RWPE1 (cell line): ENCODE measurements around the gene RNF5.

Experiments used
- CTCF ChIA-PET: fragments of 350-600 bp; sonication (Branson Sonifier 250); formaldehyde crosslinking; extraction: SDS; loops from one replicate; lab custom pipeline; 2021; lab: Yijun Ruan, JAX
- POLR2A ChIA-PET: fragments of 400-600 bp; formaldehyde crosslinking; extraction: SDS; loops from one replicate; lab custom pipeline; 2020; ENCODE audit warnings: antibody characterized with exemption; ENCODE audit not compliant: low non-redundant PET; lab: Yijun Ruan, JAX
- DNase-seq: peaks from one replicate; pipeline ENCODE4 v3.0.0; 2012; ENCODE audit warnings: low spot score
- H3K27ac ChIP-seq: fragments of 450-650 bp; 2 replicates; pipeline ENCODE4 v1.5.1; 2017
- TF ChIP-seq, protein P1 (sequence below): fragments of 450-650 bp; conservative IDR thresholded peaks from 2 replicates; pipeline ENCODE4 v1.5.1; 2017; ENCODE audit warnings: low read depth, mild to moderate bottlenecking

Gene RNF5

DNA sequence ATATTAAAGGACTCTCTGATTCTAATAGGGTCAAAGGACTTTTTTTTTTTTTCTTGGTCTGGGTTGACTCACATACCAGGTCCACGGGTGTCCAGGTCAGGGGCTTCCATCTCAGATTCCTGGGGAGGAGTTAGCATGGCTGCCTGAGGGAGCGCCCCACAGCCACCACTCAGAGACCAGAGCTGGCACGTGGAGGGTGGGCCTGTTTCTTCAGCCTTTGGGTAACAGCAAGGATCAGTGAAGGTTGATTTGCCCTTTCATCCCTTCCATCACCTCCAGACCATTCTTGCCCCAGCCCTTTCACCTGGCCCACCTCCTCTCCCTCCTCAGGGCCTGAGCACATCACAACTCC is 20.1 kb downstream of the RNF5 start:
- CTCF ChIA-PET: interaction anchor here (0.6 to 0.7 kb wide), 2 partner anchors 56 to 727 kb away, joined by 3 read pairs; no protein-coding TSS in a partner anchor
- POLR2A ChIA-PET: no interaction called here

DNA sequence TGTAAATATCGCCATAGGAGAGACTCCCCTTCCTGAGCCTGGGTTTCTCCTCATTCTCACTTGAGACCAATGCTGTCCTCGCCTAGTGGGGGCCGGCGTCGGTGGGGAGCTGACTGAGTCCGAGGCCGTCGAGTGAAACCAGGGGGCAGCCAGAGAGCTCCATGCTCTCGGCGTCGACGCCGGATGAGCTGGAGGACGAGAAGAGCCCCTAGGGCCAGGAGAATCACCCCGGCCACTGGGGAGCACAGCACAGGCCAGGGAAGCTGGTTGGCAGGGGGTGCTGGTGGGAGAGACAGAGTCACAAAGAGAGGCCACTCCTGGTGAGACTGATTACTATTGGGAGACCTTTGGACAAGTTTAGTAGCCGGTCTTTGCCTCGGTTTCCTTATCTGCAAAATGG is 20.7 kb downstream of the RNF5 start:
- POLR2A ChIA-PET: no interaction called here
- H3K27ac ChIP-seq: no peak overlapping the region
- no peak for DNase-seq
- TF ChIP-seq, protein P1, sequence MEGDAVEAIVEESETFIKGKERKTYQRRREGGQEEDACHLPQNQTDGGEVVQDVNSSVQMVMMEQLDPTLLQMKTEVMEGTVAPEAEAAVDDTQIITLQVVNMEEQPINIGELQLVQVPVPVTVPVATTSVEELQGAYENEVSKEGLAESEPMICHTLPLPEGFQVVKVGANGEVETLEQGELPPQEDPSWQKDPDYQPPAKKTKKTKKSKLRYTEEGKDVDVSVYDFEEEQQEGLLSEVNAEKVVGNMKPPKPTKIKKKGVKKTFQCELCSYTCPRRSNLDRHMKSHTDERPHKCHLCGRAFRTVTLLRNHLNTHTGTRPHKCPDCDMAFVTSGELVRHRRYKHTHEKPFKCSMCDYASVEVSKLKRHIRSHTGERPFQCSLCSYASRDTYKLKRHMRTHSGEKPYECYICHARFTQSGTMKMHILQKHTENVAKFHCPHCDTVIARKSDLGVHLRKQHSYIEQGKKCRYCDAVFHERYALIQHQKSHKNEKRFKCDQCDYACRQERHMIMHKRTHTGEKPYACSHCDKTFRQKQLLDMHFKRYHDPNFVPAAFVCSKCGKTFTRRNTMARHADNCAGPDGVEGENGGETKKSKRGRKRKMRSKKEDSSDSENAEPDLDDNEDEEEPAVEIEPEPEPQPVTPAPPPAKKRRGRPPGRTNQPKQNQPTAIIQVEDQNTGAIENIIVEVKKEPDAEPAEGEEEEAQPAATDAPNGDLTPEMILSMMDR: no peak
- CTCF ChIA-PET: interaction anchor here (0.7 kb wide), 1 partner anchor 726 kb away, joined by 3 read pairs; no protein-coding TSS in a partner anchor

More for the DNA sequence above, 20.1 kb downstream of the RNF5 start:
- DNase-seq: no peak
- TF ChIP-seq, protein P1: no peak
- H3K27ac ChIP-seq: peak overlapping the region; percentile 95; the same call in 1 of the 2 replicates

DNA sequence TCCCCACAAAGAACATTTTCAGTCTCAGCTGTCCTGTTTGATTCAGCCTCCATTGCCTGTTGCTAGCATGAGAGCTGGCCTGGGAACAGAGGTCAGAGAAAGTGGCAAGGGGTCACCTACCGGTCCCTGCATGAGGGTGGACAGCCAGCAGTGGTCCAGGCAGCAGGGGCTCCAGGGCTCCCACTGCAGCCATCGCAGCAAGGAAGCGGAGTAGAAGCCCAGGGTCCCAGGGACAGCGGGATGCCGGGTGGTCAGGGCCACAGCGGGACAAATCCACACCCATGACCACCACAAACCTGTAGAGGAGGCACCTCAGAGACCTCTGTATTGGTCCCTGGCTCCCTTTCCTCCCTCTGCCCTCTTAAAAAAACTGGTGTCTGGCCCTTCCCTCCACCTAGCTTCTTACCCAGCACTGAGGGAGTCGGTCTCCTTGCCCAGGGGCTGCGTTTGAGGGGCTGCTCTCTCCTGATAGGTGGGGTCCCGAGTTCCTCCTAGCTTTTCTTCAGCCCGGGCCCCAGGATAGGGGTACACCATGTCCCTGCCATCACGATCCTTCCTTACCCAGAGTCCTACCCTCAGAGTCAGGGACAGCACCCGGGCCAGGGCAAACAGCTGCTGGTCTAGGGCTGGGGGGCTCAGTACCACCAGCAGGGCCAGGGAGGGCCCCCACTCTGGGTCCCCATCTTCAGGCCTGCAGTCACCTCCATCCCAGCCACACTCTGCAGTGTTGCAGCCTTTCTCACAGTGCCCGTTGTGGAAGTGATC is 22.7 kb downstream of the RNF5 start:
- ChIA-PET POLR2A (no interaction called here), CTCF (interaction anchor here (0.6 kb wide), 1 partner anchor 108 kb away, joined by 4 read pairs; no protein-coding TSS in a partner anchor)
- DNase-seq: no peak
- H3K27ac ChIP-seq: no peak overlapping the region
- TF ChIP-seq, protein P1: no peak

DNA sequence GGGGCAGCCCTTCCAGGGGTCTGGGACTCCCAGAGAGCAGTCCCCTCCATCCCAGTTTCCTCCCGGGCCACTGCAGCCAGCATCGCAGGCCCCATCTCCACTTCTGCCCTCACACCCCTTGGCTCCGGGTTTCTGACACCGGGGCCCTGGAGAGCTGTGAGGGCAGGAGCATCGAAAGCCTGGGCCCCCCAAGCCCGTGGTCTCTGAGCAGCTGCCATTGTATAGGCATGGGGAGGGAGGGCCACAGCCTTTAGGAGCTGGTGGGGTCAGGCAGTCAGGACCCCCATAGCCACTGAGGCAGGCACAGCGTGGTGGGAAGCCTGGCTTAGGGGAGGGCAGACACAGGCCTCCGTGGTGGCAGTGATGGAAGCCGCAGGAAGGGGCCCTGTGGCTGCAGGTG is 24.0 kb downstream of the RNF5 start:
- H3K27ac ChIP-seq: no peak overlapping the region
- POLR2A ChIA-PET: no interaction called here
- TF ChIP-seq, protein P1: no peak
- CTCF ChIA-PET: no interaction called here
- no peak for DNase-seq

DNA sequence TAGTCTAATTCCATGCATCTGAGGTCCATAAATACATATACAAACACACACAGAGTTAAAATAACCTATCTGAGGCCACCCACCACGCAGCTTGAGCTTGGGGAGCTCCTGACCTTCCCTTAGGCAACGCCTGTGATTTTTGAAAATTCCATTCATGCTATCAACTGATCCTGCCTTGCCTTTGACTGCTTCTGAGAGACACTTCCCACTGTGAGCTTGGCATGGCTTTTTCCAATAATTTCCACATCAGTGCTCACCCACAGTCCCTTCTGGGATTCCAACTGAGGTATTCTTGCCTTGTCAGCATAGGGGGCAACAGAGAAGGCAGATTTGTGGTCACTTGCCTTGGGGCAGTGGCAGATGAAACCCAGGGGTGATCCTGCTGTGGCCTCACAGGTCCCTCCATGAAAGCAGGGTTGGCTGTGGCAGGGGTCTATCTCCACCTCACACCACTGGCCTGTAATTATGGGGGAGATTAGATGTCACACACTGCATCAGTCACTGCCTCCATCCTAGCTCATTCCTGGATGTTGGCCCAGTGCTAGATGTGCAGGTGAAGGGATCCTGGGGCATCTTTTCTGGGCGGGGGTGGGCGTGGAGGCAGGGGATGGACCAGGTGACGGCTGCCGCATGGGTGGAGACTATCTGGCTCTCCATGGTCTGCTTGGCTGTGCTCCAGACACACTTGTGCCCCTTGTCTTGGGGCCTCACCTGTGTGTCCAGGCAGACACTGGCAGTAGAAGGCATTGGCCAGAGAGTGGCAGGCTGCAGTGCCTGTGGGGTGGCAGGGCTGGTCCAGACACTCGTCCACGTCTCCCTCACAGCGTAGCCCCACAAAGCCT is 25.4 kb downstream of the RNF5 start:
- ChIA-PET POLR2A (no interaction called here), CTCF (interaction anchor here (0.6 kb wide), 1 partner anchor 636 kb away, joined by 3 read pairs; no protein-coding TSS in a partner anchor)
- no peak for DNase-seq
- TF ChIP-seq, protein P1: no peak
- no peak overlapping the region for H3K27ac ChIP-seq

DNA sequence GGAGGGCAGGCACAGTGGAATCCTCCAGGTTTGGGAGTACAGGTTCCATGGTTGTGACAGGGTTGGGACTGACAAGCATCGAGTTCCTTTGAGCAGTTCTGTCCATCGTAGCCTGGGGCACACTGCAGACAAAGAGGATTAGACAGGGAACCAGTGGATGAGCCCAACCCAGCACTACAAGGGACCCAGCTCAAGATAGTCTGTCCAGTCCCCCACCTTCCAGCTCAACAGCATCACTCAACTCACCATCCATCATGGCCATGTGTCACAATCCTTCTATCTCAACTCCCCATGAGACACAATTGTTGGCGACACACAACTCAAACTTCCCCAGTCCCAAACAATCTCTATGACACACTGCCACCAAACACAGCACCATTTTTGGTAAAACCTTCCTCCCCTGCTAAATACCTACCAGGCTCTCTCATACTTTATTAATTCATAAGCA is 26.1 kb downstream of the RNF5 start:
- TF ChIP-seq, protein P1: no peak
- ChIA-PET CTCF (no interaction called here), POLR2A (no interaction called here)
- no peak for DNase-seq
- no peak overlapping the region for H3K27ac ChIP-seq
